K562 (cell line): ENCODE results near the gene PTPRF. TPM values are rescaled to one million over a fixed set of nuclear protein-coding genes. Genes with fewer than 3 reads are reported as not detected.

ENCODE experiments used
- ATAC-seq: fragments of 200-7000 bp; cut with Tn5 transposase; 3 replicates; pipeline ENCODE4 v1.9.1; 2020; ENCODE audit warnings: moderate library complexity
- BruUV-seq: library from RNA; stranded (reverse); fragments of 400-500 nt; replicated peaks from 2 replicates; lab custom pipeline; 2021; lab: Mats Ljungman, UMichigan
- CTCF ChIA-PET: fragments of 300-600 bp; formaldehyde crosslinking; extraction: SDS; loops from one replicate; lab custom pipeline; 2021; ENCODE audit warnings: low intra/inter-chr PET ratio; lab: Yijun Ruan, JAX
- POLR2A ChIA-PET: fragments of 300-600, 350-650 bp; sonication (Branson Sonifier 250); formaldehyde crosslinking; extraction: SDS; loops from one replicate; lab custom pipeline; 2021; ENCODE audit warnings: antibody characterized with exemption, inconsistent platforms; lab: Yijun Ruan, JAX
- DNase-seq, 4 experiments: peaks; one replicate each; pipeline versions ENCODE4 v3.0.0 to v3.0.0-alpha.2; 2011 to 2018; ENCODE audit warnings: low spot score in 3 of 4, mixed read lengths in 3 of 4; ENCODE audit errors: extremely low read depth in 1 of 4
- FAIRE-seq: peaks from 2 replicates; lab custom pipeline; 2011; peaks lifted over from hg19 to GRCh38; lab: Jason Lieb, UNC
- H2AFZ ChIP-seq: 2 replicates; pipeline ENCODE4 v1.6.0; 2011; ENCODE audit warnings: low read depth, low read length, control low read depth, inconsistent platforms
- H3K27ac ChIP-seq: fragments of 200-600 bp; 3 replicates; pipeline ENCODE4 v1.8.0; 2011; ENCODE audit warnings: low read depth, mild to moderate bottlenecking, control low read depth, inconsistent platforms, low read length, moderate library complexity, mixed read lengths; ENCODE audit errors: extremely low read depth
- H3K27me3 ChIP-seq, 2 experiments: fragments of 300-600 bp in 1 of 2; 2 replicates in 1 of 2; 3 replicates in 1 of 2; pipeline versions ENCODE4 v1.6.0 to v1.8.0; 2011; ENCODE audit warnings: inconsistent platforms in 2 of 2, low read length in 2 of 2, mild to moderate bottlenecking in 1 of 2, mixed read lengths in 1 of 2, moderate library complexity in 1 of 2; ENCODE audit not compliant: control insufficient read depth in 2 of 2, insufficient read depth in 2 of 2
- H3K36me3 ChIP-seq: fragments of 300-600 bp; 3 replicates; pipeline ENCODE4 v1.8.0; 2011; ENCODE audit warnings: mild to moderate bottlenecking, low read length, inconsistent platforms; ENCODE audit not compliant: control insufficient read depth, insufficient read depth
- H3K4me1 ChIP-seq, 2 experiments: fragments of 200-600 bp in 1 of 2; replicated peaks in 1 of 2; 2 replicates in 1 of 2; 3 replicates in 1 of 2; pipeline versions ENCODE4 v1.5.1 to v1.8.0; 2011; ENCODE audit warnings: inconsistent platforms in 2 of 2, low read length in 2 of 2, mild to moderate bottlenecking in 1 of 2, mixed read lengths in 1 of 2, moderate library complexity in 1 of 2; ENCODE audit not compliant: control insufficient read depth in 2 of 2, insufficient read depth in 2 of 2
- H3K4me2 ChIP-seq: 2 replicates; pipeline ENCODE4 v1.6.1; 2011; ENCODE audit warnings: low read length, control low read depth, inconsistent platforms, mixed read lengths; ENCODE audit not compliant: insufficient read depth
- H3K4me3 ChIP-seq: fragments of 200-600 bp; sonication (generic), shearing (Covaris generic); 2 replicates; pipeline ENCODE4 v1.5.1; 2016; ENCODE audit warnings: control low read depth, inconsistent platforms
- H3K79me2 ChIP-seq: fragments of 200-600 bp; 3 replicates; pipeline ENCODE4 v1.8.0; 2011; ENCODE audit warnings: low read length, inconsistent platforms; ENCODE audit not compliant: control insufficient read depth, insufficient read depth
- H3K9ac ChIP-seq, 2 experiments: 2 replicates each; pipeline versions ENCODE4 v1.6.0 to v1.6.1; 2011; ENCODE audit warnings: low read depth in 2 of 2, low read length in 2 of 2, control low read depth in 1 of 2, inconsistent platforms in 1 of 2, mild to moderate bottlenecking in 1 of 2, mixed read lengths in 1 of 2; ENCODE audit not compliant: insufficient read depth in 1 of 2
- H3K9me1 ChIP-seq: one replicate; pipeline ENCODE4 v1.6.0; 2011; ENCODE audit warnings: inconsistent platforms, mild to moderate bottlenecking, low read length, moderate library complexity; ENCODE audit not compliant: control insufficient read depth, insufficient read depth
- H3K9me3 ChIP-seq: replicated peaks from 2 replicates; pipeline ENCODE4 v1.5.1; 2011; ENCODE audit warnings: low read depth, low read length, inconsistent platforms; ENCODE audit not compliant: control insufficient read depth, insufficient read depth
- H4K20me1 ChIP-seq: replicated peaks from 2 replicates; pipeline ENCODE4 v1.6.1; 2011; ENCODE audit warnings: low read length, inconsistent platforms, mixed read lengths; ENCODE audit not compliant: control insufficient read depth, insufficient read depth
- MAFG ChIP-seq: fragments of 450-650 bp; conservative IDR thresholded peaks from 2 replicates; pipeline ENCODE4 v1.6.1; 2016; ENCODE audit warnings: missing genetic modification characterization, missing compliant biosample characterization
- RBM25 ChIP-seq: fragments of 200-400 bp; formaldehyde crosslinking; IDR thresholded peaks from 2 replicates; pipeline ENCODE4 v1.6.1; 2018; ENCODE audit warnings: low read length, low read depth, moderate library complexity; ENCODE audit not compliant: severe bottlenecking
- WGBS: fragments of 100-300 bp; shearing (Covaris generic); methylation state at CpG from one replicate; pipeline ENCODE4 v1.1.6; 2016; ENCODE audit warnings: low coverage, mixed read lengths; ENCODE audit not compliant: insufficient coverage; ENCODE audit errors: missing lambda C conversion rate; 5-methylcytosine and 5-hydroxymethylcytosine counted together
- in situ Hi-C: fragments of 300-500 bp; cut with MboI; formaldehyde crosslinking; loops from 4 replicates; pipeline ENCODE4 v1.15.0; 2018; ENCODE audit warnings: inconsistent platforms, mixed read lengths
- intact Hi-C: fragments of 100-400 bp; cut with micrococcal nuclease; formaldehyde crosslinking; loops from 2 replicates; pipeline ENCODE4 v1.14.2; 2022
- polyA plus RNA-seq, 8 experiments: library from polyadenylated mRNA; depleted of rRNA in 4 of 8; stranded (reverse) in 5 of 8; unstranded in 3 of 8; fragments of >200 nt; fragmentation: Nextera tagmentation in 2 of 8; fragmentation: Illumina TruSeq in 1 of 8; extraction: Ambion mirVana in 2 of 8; extraction: Trizol in 1 of 8; gene quantifications; 2 replicates each; pipeline versions ENCODE4 v1.2.1 to v1.2.3, GENCODE V29; 2011 to 2014; ENCODE audit warnings: inconsistent platforms in 1 of 8, missing spikeins in 1 of 8
- total RNA-seq, 7 experiments: library from RNA; depleted of rRNA in 6 of 7; stranded (reverse); fragments of >200 nt in 6 of 7; fragmentation: Illumina TruSeq in 2 of 7; extraction: Trizol in 2 of 7; gene quantifications; 2 replicates each; pipeline versions ENCODE4 v1.2.1 to v1.2.3, GENCODE V29; 2011 to 2021; ENCODE audit warnings: low replicate concordance in 1 of 7
- TF ChIP-seq, protein P1 (sequence below): fragments of 250-450 bp; sonication (Bioruptor Pico); IDR thresholded peaks from 2 replicates; pipeline ENCODE4 v1.9.0; 2021; ENCODE audit warnings: mild to moderate bottlenecking

PTPRF gene
- total and polyA plus RNA-seq, 9 of the 15 experiments (the other 6 are each of a cell fraction or from before 2014, with no cell fraction given): 0.13 to 4.3 (median 1.1) TPM

DNA sequence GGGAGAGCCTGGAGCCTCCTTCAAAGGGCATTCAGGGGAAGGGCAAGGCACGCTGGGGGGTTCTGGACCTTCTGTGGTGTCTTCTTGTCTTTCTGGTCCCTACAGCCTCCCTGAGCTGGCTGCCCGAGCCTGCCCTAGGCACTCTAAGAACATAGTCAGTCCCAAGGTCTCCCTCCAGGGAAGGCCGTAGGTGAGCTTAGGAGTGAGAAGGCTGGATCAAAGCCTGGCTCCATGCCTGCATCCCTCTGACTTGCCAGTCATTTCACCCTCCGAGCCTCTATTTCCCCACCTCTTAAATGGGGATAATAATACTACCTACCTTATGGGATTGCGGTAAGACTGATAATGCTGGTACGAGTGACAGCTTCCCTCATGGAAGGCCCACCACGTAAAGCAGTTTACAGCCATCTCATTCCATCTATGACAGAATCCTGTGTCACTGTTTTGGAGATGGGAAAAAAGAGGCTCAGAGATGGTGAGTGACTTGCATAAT lies 20.8 kb downstream of the PTPRF start:
- no peak for ATAC-seq
- H3K4me3 ChIP-seq: no peak overlapping the region
- BruUV-seq: no TSS peak
- H3K4me2 ChIP-seq: no peak overlapping the region
- no peak overlapping the region for H3K27ac ChIP-seq
- no peaks in the 10 kb centered on the region for H3K9me3 ChIP-seq
- intact Hi-C loops: no loop called here
- in situ Hi-C loops: no loop called here
- H3K9me1 ChIP-seq: no peaks in the 10 kb centered on the region
- H2AFZ ChIP-seq: no peak overlapping the region
- WGBS: 27% methylated on average over 7 of the region's 7 CpGs
- H4K20me1 ChIP-seq: peaks cover 5% of the 10 kb centered on the region
- peaks cover 8 to 27% of the 10 kb centered on the region in 2 experiments; a peak in 4 of 5 replicates for H3K4me1 ChIP-seq
- no peak for FAIRE-seq
- H3K27me3 ChIP-seq: peaks cover 12 to 35% of the 10 kb centered on the region in 2 experiments; a peak in 4 of 5 replicates
- H3K79me2 ChIP-seq: no peaks in the 10 kb centered on the region
- POLR2A ChIA-PET: interaction anchor here (0.6 to 1.6 kb wide), 6 partner anchors 8 to 1179 kb away, joined by 3 to 6 read pairs (median 3); no protein-coding TSS in a partner anchor
- DNase-seq: no peak
- no peaks in the 10 kb centered on the region for H3K36me3 ChIP-seq
- H3K9ac ChIP-seq: 0 out of 4 replicates have a peak overlapping the region, but pooled peaks of 1 of the 2 experiments have one; percentile 14
- TF ChIP-seq MAFG (tag) (peak; percentile 18; the same call in 1 of the 2 replicates), RBM25 (peak; percentile 64)
- TF ChIP-seq, protein P1, sequence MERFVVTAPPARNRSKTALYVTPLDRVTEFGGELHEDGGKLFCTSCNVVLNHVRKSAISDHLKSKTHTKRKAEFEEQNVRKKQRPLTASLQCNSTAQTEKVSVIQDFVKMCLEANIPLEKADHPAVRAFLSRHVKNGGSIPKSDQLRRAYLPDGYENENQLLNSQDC (CRISPR knock-in tag): no peak
- TF ChIP-seq, all 486 proteins: peak for 2
- CTCF ChIA-PET: no interaction called here
